Naive thymus-derived CD4-positive, alpha-beta T cell (primary cell): ENCODE data around the gene EDA. TPM values are rescaled to one million over a fixed set of nuclear protein-coding genes. Genes with fewer than 3 reads are reported as not detected.

Experiments used
- microRNA-seq: library from miRNA; unstranded; fragments of <30 nt; microRNA quantifications from one replicate; pipeline ENCODE4 v1.2.0, GENCODE V29; 2022; ENCODE audit warnings: borderline microRNAs expressed
- polyA plus RNA-seq, 2 donors: library from polyadenylated mRNA; unstranded; fragments of 300-500 nt; fragmentation: Illumina TruSeq; gene quantifications; one replicate each; pipeline ENCODE4 v1.2.3, GENCODE V29; 2021
- total RNA-seq, 6 experiments: library from RNA in 5 of 6; stranded (reverse) in 5 of 6; gene quantifications; 1 replicate in 5 of 6; 2 replicates in 1 of 6; pipeline ENCODE4 v1.2.3 and lab custom pipeline; 2021 to 2026

EDA gene
- total and polyA plus RNA-seq, 7 experiments from 2014 or later: 1.1 to 14.3 (median 2.7) TPM

Small RNA genes within 50 kb of the gene (microRNA-seq; reads per million reads assigned to microRNA genes)
- gene MIR676: 7.3 reads per million, percentile 11 among the genes with 10 or more reads in this experiment

Other genes starting within 250 kb of the EDA start
- under 1 TPM in 3 of 5 experiments, not detected in 2; 0.27 to 0.50 (median 0.34) TPM for gene NALF2, start 111.8 kb upstream of the EDA start, total RNA-seq
- not detected for gene NALF2, start 111.8 kb upstream of the EDA start, polyA plus RNA-seq